ENCODE data around the gene AKAP13. TPM values are rescaled to one million over a fixed set of nuclear protein-coding genes. Genes with fewer than 3 reads are reported as not detected.

AKAP13 gene
- total and polyA plus RNA-seq, 2 of the 13 experiments (the other 11 are each of a cell fraction or from before 2014, with no cell fraction given): 6.7 to 27.1 TPM

DNA sequence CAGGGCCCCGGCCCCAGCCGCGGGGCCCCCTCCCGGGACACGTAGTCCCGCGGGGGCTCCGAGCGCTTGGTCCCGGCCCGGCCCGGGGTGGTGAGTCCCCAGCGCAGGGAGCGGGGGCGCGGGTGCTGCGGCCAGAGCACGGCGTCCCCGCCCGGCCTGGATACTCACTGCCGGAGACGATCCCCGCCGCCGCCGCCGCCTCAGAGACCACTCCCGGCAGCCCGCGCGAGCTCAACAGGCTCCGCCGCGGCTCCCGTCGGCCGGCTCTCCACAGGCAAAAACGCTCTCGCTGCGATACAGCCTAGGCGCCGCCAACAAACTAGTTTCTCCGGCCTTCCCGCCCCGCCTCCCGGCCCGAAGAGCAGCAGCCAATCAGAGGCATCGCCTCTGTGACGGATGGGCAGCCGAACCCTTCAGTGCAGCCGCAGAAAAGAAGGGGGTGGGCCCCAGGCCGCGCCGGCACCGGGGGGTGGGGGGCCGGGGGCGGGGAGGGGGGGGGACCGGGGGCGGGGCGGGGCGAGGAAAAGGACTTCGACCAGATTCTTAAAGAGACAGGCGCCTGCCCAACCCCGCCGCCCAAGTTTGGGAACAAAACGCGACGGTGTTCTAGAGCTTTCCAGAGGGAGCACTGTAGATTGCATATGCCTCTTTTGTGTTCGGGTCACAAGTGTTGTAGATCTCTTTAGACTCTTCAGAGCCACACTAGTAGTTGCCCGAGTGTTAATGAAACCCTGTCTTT lies 414.4 kb downstream of the AKAP13 start, which contains the start of gene KLHL25 (continued):
- TF ChIP-seq KAT7 (CRISPR knock-in tag; IDR thresholded peaks at IDR 0.05; ENCODE audit: borderline replicate concordance) (no peak), SNAI1 (CRISPR knock-in tag; IDR thresholded peaks at IDR 0.05; ENCODE audit: borderline replicate concordance) (no peak), TGIF2 (CRISPR knock-in tag; IDR thresholded peaks at IDR 0.05) (0 out of 2 replicates have a peak, but pooled peaks have one; percentile 23), MED13 (CRISPR knock-in tag; IDR thresholded peaks at IDR 0.05) (no peak), HMGXB3 (CRISPR knock-in tag; IDR thresholded peaks at IDR 0.05; ENCODE audit: borderline replicate concordance) (no peak), GATA4 (IDR thresholded peaks at IDR 0.05; ENCODE audit: borderline replicate concordance, low read depth) (no peak), KDM2A (CRISPR knock-in tag; IDR thresholded peaks at IDR 0.05; ENCODE audit: borderline replicate concordance, low read depth) (peak; percentile 18; the same call in 1 of the 2 replicates), ZNF816 (CRISPR knock-in tag; IDR thresholded peaks at IDR 0.05; ENCODE audit: borderline replicate concordance) (no peak), ZNF605 (CRISPR knock-in tag; IDR thresholded peaks at IDR 0.05) (no peak), ZNF337 (CRISPR knock-in tag; IDR thresholded peaks at IDR 0.05; ENCODE audit: borderline replicate concordance, low read depth) (no peak), ZBTB34 (CRISPR knock-in tag; IDR thresholded peaks at IDR 0.05) (no peak), HOXA5 (CRISPR knock-in tag; IDR thresholded peaks at IDR 0.05) (no peak), ZNF460 (CRISPR knock-in tag; IDR thresholded peaks at IDR 0.05; ENCODE audit: borderline replicate concordance) (no peak), SALL2 (CRISPR knock-in tag; IDR thresholded peaks at IDR 0.05) (no peak), ZFP82 (CRISPR knock-in tag; IDR thresholded peaks at IDR 0.05; ENCODE audit: borderline replicate concordance) (no peak), ZNF788 (CRISPR knock-in tag; IDR thresholded peaks at IDR 0.05; ENCODE audit: borderline replicate concordance) (no peak), NONO (IDR thresholded peaks at IDR 0.05) (no peak), NONO (CRISPR knock-in tag; conservative IDR thresholded peaks at IDR 0.05) (no peak), RAD21 (CRISPR knock-in tag; IDR thresholded peaks at IDR 0.05) (peak; percentile 45; the same call in 1 of the 2 replicates), AGO2 (optimal IDR thresholded peaks at IDR 0.05; ENCODE audit: low read depth, low read length) (no peak), HOXA3 (CRISPR knock-in tag; IDR thresholded peaks at IDR 0.05) (0 out of 2 replicates have a peak, but pooled peaks have one; percentile 17), PHB2 (IDR thresholded peaks at IDR 0.05; ENCODE audit: partially characterized antibody) (no peak), ZSCAN20 (CRISPR knock-in tag; IDR thresholded peaks at IDR 0.05; ENCODE audit: borderline replicate concordance) (0 out of 2 replicates have a peak, but pooled peaks have one; percentile 34)
- TF ChIP-seq, protein P1, sequence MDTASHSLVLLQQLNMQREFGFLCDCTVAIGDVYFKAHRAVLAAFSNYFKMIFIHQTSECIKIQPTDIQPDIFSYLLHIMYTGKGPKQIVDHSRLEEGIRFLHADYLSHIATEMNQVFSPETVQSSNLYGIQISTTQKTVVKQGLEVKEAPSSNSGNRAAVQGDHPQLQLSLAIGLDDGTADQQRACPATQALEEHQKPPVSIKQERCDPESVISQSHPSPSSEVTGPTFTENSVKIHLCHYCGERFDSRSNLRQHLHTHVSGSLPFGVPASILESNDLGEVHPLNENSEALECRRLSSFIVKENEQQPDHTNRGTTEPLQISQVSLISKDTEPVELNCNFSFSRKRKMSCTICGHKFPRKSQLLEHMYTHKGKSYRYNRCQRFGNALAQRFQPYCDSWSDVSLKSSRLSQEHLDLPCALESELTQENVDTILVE (CRISPR knock-in tag; IDR thresholded peaks at IDR 0.05): no peak
